Prostate gland (tissue), 2 donors: ENCODE data around the gene IL21R.

Source experiments
- CTCF ChIP-seq, 4 experiments: fragments of 200-600 bp in 2 of 4; fragments of 450-650 bp in 2 of 4; sonication (generic) in 2 of 4; IDR thresholded peaks; 1 replicate in 3 of 4; 2 replicates in 1 of 4; pipeline ENCODE4 v1.5.1; 2016 to 2019; ENCODE audit warnings: antibody characterized with exemption in 4 of 4, mild to moderate bottlenecking in 2 of 4, moderate library complexity in 2 of 4
- POLR2A ChIP-seq: fragments of 450-650 bp; IDR thresholded peaks from one replicate; pipeline ENCODE4 v1.6.1; 2016; ENCODE audit warnings: antibody characterized with exemption, mild to moderate bottlenecking
- POLR2AphosphoS5 ChIP-seq: sonication (generic); formaldehyde crosslinking; IDR thresholded peaks from one replicate; pipeline ENCODE4 v1.6.1; 2017; ENCODE audit warnings: antibody characterized with exemption

GRCh38 chr16:27363797-27364196 lies 38.2 kb upstream of the IL21R start:
- no peak for TF ChIP-seq POLR2AphosphoS5
- TF ChIP-seq POLR2A, result no peak
- TF ChIP-seq CTCF (IDR thresholded peaks at IDR 0.05), result no peak
